OCI-M2 (cell line): Measurements from ENCODE around the gene CSNK1E.

Experiments used
- DNase-seq: peaks from one replicate; lab custom pipeline; 2025; ENCODE audit not compliant: unreplicated experiment; lab: John Stamatoyannopoulos, UW

The CSNK1E gene

DNA sequence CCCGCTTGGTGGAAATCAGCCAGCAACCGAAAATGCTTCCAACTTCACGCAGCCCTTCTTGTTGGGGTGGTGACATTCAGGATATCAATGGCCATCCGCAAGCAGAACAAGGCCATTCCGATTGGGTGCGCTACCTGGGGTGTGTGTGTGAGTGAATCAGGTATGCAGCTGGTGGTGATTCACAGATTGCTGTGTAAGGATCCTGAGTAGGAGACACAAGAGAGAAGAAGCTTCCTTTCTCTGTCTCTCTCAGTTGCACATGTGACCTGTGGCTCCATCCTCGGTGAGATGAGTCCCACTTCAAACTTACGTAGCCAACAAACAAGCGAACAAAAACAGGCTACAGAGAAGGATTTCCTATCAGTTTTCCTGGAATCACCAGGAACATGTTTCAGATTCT is 34.8 kb downstream of the CSNK1E start:
- no peak for DNase-seq

- DNase-seq, result no peak
Observed at GRCh38 chr22:38276166-38276565, 41.1 kb downstream of the CSNK1E start.

DNA sequence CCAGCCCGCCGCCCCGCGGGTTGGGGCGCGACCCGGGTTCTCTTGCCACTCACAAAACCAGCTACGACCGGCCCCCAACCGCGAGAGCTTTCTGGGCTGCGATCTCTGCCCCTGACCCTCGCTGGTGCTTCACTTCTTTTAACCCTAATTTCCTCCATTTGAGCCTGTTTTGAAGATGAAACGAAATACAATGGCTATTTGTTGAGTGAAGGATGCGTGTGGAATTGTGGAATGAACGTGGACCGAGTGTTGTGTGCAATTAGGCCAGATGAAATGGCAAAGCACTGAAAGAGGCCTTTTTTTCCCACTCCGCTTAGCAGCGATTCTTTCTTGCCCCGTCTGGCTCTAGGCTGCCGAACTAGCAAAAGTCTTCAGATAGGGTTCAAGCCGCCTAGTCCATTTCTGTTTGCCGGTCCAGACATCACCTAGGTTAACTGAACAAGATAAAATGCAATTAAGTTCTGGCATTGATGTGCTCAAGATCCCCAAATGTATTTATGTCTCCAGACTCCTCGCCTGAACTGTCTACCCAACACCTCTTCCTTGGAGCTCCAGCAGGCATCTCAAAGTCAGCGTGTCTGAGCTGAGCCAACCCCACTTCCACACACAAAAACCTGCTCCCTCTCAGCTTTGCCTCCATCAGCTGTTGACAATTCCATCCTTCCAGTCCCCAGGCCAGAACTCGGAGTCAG is 44.0 kb downstream of the CSNK1E start:
- DNase-seq, result no peak

DNA sequence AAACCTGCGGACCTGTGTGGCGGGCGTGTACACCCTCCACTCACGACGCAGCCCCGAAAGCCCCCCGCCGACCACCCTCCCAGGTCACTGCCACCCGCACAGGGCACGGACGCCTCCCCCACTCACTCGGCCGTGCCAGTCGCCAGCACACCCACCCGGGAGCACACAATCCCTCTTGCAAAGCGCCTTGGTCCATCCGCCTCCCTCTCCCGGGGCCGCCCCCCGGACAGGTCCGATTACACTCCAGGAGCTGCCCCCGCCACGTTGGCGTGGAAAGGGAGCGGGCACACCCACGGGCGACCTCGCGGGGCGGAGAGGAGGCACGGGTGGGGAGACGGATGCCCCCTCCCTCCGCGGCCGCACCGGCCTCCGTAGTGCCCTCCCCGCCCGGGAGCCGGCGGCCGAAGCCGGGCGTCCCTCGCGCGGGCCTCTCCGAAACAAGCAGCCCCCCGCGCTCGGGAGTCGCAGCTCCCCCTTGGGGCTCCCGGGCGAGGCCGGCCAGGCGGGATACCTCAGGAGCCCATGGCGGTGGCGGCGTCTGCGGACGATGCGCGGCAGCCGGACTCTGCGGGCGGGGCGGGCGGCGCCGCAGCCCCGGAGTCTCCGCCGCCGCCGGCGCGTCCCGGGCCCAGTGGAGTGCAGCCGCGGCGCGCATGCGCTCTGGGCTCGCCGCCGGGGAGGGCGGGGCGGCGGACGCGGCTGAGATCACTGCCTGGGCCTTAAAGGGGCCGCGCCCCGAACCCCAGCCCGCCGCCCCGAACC is 44.7 kb downstream of the CSNK1E start, which contains the start of gene TMEM184B:
TMEM184B (minus strand) TSS at position 638 of the 762 bp plus-strand sequence. CDS start 25,049 bp downstream, outside the sequence.
- DNase-seq, result no peak

DNA sequence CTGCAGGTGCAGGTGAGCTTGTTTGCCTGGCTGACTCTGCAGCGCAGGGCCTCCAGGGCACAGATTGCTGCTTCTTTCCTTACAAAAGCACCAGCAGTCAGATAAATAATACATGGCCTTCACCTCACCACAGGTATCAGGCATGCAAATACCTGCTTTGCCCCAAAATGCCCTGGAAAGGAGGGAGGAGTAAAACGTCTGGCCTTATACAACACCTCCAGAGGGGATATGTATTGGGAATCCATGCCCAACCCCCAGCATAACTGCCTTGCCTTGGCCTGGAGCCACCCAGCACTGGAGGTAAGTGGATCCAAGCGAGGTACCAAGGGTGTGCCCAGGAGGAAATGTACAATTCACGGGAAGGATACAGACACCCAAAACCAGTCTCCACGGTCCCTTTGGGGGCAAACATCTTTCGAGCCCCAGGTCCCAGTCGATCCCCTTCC is 45.3 kb downstream of the CSNK1E start:
- DNase-seq, result no peak

- DNase-seq, result no peak
Observed at GRCh38 chr22:38271101-38271500, 46.1 kb downstream of the CSNK1E start.

- DNase-seq, result no peak
Observed at GRCh38 chr22:38270091-38270992, 46.9 kb downstream of the CSNK1E start.

DNA sequence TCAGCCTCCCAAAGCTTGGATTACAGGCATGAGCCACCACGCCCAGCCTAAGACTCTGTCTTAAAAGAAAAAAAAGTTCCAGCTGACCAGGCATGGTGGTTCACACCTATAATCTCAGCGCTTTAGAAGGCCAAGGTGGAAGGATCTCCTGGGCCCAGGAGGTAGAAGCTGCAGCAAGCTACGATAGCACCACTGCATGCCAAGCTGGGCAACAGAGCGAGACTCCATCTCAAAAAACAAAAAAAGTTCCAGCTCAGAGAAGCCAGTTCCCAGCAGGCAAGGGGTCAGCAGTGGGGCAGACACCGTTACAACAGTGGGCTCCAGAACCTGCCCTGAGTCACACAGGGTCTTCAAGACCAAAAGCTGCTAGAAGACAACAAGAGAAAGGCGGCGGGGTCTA is 47.8 kb downstream of the CSNK1E start:
- no peak for DNase-seq

GRCh38 chr22:38267086-38267485 is 50.1 kb downstream of the CSNK1E start:
- DNase-seq, result no peak

- DNase-seq, result no peak
Observed at GRCh38 chr22:38266120-38266519, 51.1 kb downstream of the CSNK1E start.

GRCh38 chr22:38264322-38264843 is 52.9 kb downstream of the CSNK1E start:
- DNase-seq, result no peak

GRCh38 chr22:38262051-38262795 is 55.0 kb downstream of the CSNK1E start:
- no peak for DNase-seq

- DNase-seq, result no peak
Observed at GRCh38 chr22:38260761-38261681, 56.2 kb downstream of the CSNK1E start.

GRCh38 chr22:38259370-38259769 is 57.9 kb downstream of the CSNK1E start:
- no peak for DNase-seq

- no peak for DNase-seq
Observed at GRCh38 chr22:38258895-38259294, 58.3 kb downstream of the CSNK1E start.

- no peak for DNase-seq
Observed at GRCh38 chr22:38257650-38258250, 59.5 kb downstream of the CSNK1E start.

- DNase-seq, result no peak
Observed at GRCh38 chr22:38257181-38257580, 60.1 kb downstream of the CSNK1E start.

GRCh38 chr22:38255697-38256096 is 61.5 kb downstream of the CSNK1E start:
- no peak for DNase-seq

GRCh38 chr22:38251341-38251692 is 65.9 kb downstream of the CSNK1E start:
- DNase-seq, result no peak
